ENCODE data around the gene SDS. TPM values are rescaled to one million over a fixed set of nuclear protein-coding genes. Genes with fewer than 3 reads are reported as not detected.

SDS gene
- total and polyA plus RNA-seq, 8 donors: 0.25 to 4.7 (median 1.4) TPM; not detected in 3

GRCh38 chr12:113425960-113426453 is 22.3 kb upstream of the SDS start:
- H3K27ac ChIP-seq: no peak overlapping the region
- H3K4me1 ChIP-seq: peaks cover 0 to 21% (median 14%) of the 10 kb centered on the region in 4 donors
- DNase-seq: no peak
- no peaks in the 10 kb centered on the region for H3K36me3 ChIP-seq
- H3K4me3 ChIP-seq: no peak overlapping the region
- no peak for TF ChIP-seq POLR2AphosphoS5 (IDR thresholded peaks at IDR 0.05)
- no peak for TF ChIP-seq EP300 (IDR thresholded peaks at IDR 0.05)
- TF ChIP-seq, protein P1, sequence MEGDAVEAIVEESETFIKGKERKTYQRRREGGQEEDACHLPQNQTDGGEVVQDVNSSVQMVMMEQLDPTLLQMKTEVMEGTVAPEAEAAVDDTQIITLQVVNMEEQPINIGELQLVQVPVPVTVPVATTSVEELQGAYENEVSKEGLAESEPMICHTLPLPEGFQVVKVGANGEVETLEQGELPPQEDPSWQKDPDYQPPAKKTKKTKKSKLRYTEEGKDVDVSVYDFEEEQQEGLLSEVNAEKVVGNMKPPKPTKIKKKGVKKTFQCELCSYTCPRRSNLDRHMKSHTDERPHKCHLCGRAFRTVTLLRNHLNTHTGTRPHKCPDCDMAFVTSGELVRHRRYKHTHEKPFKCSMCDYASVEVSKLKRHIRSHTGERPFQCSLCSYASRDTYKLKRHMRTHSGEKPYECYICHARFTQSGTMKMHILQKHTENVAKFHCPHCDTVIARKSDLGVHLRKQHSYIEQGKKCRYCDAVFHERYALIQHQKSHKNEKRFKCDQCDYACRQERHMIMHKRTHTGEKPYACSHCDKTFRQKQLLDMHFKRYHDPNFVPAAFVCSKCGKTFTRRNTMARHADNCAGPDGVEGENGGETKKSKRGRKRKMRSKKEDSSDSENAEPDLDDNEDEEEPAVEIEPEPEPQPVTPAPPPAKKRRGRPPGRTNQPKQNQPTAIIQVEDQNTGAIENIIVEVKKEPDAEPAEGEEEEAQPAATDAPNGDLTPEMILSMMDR (IDR thresholded peaks at IDR 0.05): no peak
- no peak for TF ChIP-seq POLR2A (IDR thresholded peaks at IDR 0.05)
- intact Hi-C loops (cut with DNase I; ENCODE audit: low total_unique reads): no loop called here
- peaks cover 0 to 26% (median 0%) of the 10 kb centered on the region in 3 donors for H3K27me3 ChIP-seq
- WGBS, 5 donors: 43 to 57% (median 51%) methylated on average over 11 of the region's 11 CpGs
- H3K9me3 ChIP-seq: no peaks in the 10 kb centered on the region

DNA sequence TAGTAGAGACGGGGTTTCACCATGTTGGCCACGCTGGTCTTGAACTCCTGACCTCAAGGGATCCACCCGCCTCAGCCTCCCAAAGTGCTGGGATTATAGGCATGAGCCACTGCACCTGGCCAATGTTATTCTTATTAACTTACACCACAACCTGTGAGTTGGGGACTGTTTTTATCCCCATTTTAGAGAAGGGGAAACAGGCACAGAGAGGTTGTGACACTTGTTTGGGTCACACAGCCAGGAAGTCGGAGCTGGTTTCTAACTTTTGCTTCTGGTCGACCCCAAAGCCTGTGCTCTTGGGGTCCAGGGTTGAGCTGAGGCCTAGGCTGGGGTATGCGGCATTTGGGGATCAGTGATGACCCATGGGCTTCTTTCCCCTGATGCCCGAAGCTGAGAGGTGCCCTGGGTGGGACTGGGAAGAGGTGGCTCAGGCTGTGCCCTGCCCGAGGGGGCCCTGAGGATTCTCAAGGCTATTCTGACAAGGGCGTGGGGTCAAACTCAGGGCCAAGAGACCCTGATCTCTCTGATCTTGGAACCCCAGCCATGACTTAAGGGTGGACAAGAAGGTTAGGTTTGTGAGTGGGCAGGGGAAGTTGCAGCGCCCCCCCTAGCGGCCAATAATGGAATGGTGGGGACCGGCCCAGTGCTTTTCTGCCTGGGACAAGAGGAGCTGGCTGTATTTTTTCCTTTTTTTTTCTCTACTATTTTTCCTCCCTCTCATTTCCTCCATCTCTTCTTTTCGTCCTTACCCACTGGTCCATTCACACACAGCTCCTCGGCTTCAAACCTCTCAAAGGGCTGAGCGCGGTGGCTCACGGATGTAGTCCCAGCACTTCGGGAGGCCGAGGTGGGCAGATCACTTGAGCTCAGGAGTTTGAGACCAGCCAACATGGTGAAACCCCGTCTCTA is 21.5 kb upstream of the SDS start:
- H3K27me3 ChIP-seq: peaks cover 0 to 26% (median 0%) of the 10 kb centered on the region in 3 donors
- no peaks in the 10 kb centered on the region for H3K36me3 ChIP-seq
- H3K4me1 ChIP-seq: peaks cover 0 to 21% (median 14%) of the 10 kb centered on the region in 4 donors
- no peaks in the 10 kb centered on the region for H3K9me3 ChIP-seq
- peak; percentile 61 to 70 for DNase-seq
- H3K4me3 ChIP-seq: no peak overlapping the region
- WGBS, 5 donors: 61 to 68% (median 63%) methylated on average over 20 of the region's 20 CpGs
- intact Hi-C loops (cut with DNase I; ENCODE audit: low total_unique reads): no loop called here
- H3K27ac ChIP-seq: no peak overlapping the region
- no peak for TF ChIP-seq POLR2A (IDR thresholded peaks at IDR 0.05)
- TF ChIP-seq, protein P1 (IDR thresholded peaks at IDR 0.05): peak in 5 of 7 experiments; percentile 53 to 90 (median 73)

- Histone ChIP-seq H3K27me3 (peaks cover 0 to 26% (median 0%) of the 10 kb centered on the region in 3 donors), H3K9me3 (no peaks in the 10 kb centered on the region), H3K27ac (no peak overlapping the region), H3K4me3 (no peak overlapping the region), H3K4me1 (peaks cover 0 to 21% (median 14%) of the 10 kb centered on the region in 4 donors), H3K36me3 (no peaks in the 10 kb centered on the region)
- TF ChIP-seq EP300 (IDR thresholded peaks at IDR 0.05) (no peak), POLR2A (IDR thresholded peaks at IDR 0.05) (no peak), POLR2AphosphoS5 (IDR thresholded peaks at IDR 0.05) (no peak)
- TF ChIP-seq, protein P1 (IDR thresholded peaks at IDR 0.05): no peak
- 72 to 93% (median 89%) methylated on average over 1 of the region's 1 CpG for WGBS, 5 donors
- intact Hi-C loops (cut with DNase I; ENCODE audit: low total_unique reads): no loop called here
- no peak for DNase-seq
Observed at GRCh38 chr12:113424456-113424855, 20.8 kb upstream of the SDS start.

DNA sequence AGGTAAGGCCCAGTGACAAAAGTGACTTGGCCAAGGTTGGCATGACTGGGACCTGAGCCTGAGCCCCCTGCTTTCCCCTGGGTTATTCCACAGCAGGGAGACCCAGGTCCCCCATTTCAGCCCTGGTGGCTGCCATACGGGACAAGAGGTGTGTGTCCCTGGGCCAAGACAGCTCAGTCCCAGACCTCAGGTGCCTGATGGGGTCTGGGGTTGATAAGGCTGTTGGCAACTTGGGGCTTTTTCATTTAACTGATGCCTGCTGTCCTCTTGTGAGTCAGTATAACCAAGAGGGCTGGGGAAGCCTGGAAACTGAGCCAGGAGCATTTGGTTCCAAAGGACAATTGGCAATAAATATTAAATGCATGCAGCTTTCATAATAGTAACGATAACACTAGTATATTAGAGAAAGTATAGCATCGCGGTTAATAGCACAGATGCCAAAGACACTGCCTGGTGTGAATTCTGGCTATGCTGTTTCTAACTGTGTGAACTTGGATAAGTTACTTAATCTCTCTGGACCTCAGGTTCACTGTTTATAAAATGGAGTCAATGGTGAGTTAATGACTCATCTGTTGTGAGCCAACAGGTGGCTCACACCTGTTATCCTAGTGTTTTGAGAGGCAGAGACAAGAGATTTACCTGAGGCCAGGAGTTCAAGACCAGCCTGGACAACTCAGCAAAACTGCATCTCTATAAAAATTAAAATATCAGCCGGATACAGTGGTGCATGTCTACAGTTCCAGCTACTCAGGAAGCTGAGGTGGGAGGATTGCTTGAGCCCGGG is 19.4 kb upstream of the SDS start:
- H3K27ac ChIP-seq: peak overlapping the region; percentile 65 to 80 (median 74)
- DNase-seq: no peak
- no peaks in the 10 kb centered on the region for H3K9me3 ChIP-seq
- H3K36me3 ChIP-seq: no peaks in the 10 kb centered on the region
- intact Hi-C loops (cut with DNase I; ENCODE audit: low total_unique reads): no loop called here
- peak overlapping the region; percentile 41 to 57 (median 56) for H3K4me3 ChIP-seq
- peaks cover 0 to 15% (median 0%) of the 10 kb centered on the region in 3 donors for H3K27me3 ChIP-seq
- TF ChIP-seq EP300 (IDR thresholded peaks at IDR 0.05) (no peak), POLR2AphosphoS5 (IDR thresholded peaks at IDR 0.05) (no peak), POLR2A (IDR thresholded peaks at IDR 0.05) (no peak)
- TF ChIP-seq, protein P1 (IDR thresholded peaks at IDR 0.05): no peak
- H3K4me1 ChIP-seq: peaks cover 0 to 21% (median 14%) of the 10 kb centered on the region in 4 donors
- 71 to 86% (median 84%) methylated on average over 6 of the region's 6 CpGs for WGBS, 5 donors
